PFSK-1 (cell line): ENCODE measurements around the gene NTM.

Source experiments
- SIN3A ChIP-seq: IDR thresholded peaks from 2 replicates; pipeline ENCODE4 v1.6.1; 2012; ENCODE audit warnings: mild to moderate bottlenecking, low read length, moderate library complexity, borderline replicate concordance; ENCODE audit not compliant: insufficient read depth
- TAF1 ChIP-seq: IDR thresholded peaks from 2 replicates; pipeline ENCODE4 v1.6.1; 2012; ENCODE audit warnings: low read length, control low read depth, borderline replicate concordance; ENCODE audit not compliant: insufficient read depth

GRCh38 chr11:131917634-131918384 is 547.4 kb downstream of the NTM start:
- no peak for TF ChIP-seq SIN3A
- no peak for TF ChIP-seq TAF1
